GM12872 (cell line): ENCODE data around the gene ZP1.

Experiments
- CTCF ChIP-seq: IDR thresholded peaks from 3 replicates; pipeline ENCODE4 v1.5.1; 2011; ENCODE audit warnings: low read depth, mild to moderate bottlenecking, low read length, moderate library complexity; ENCODE audit not compliant: insufficient read depth

ZP1 gene

GRCh38 chr11:60841797-60842667 lies 25.3 kb upstream of the ZP1 start, which contains the start of gene CCDC86:
Gene CCDC86, plus strand, starts transcription at chr11:60842113. Its CDS starts 12 bp downstream, at chr11:60842125.
- no peak for TF ChIP-seq CTCF

GRCh38 chr11:60842668-60843600 lies 24.4 kb upstream of the ZP1 start:
- TF ChIP-seq CTCF: no peak

GRCh38 chr11:60844045-60844869 lies 23.1 kb upstream of the ZP1 start:
- no peak for TF ChIP-seq CTCF

GRCh38 chr11:60844870-60845221 lies 22.5 kb upstream of the ZP1 start:
- no peak for TF ChIP-seq CTCF

- no peak for TF ChIP-seq CTCF
Measured at GRCh38 chr11:60845338-60845737, 22.0 kb upstream of the ZP1 start.

GRCh38 chr11:60847281-60847680 lies 20.1 kb upstream of the ZP1 start:
- no peak for TF ChIP-seq CTCF
